K562 (cell line): ENCODE measurements around the gene PPP6R1. TPM values are rescaled to one million over a fixed set of nuclear protein-coding genes. Genes with fewer than 3 reads are reported as not detected.

ENCODE experiments used
- DNMT1 ChIP-seq: fragments of 450-650 bp; IDR thresholded peaks from 2 replicates; pipeline ENCODE4 v1.6.1; 2016; ENCODE audit warnings: antibody characterized with exemption, mild to moderate bottlenecking
- GATAD2B ChIP-seq: fragments of 450-650 bp; IDR thresholded peaks from 2 replicates; pipeline ENCODE4 v1.6.1; 2017; ENCODE audit warnings: mild to moderate bottlenecking, borderline replicate concordance
- HNRNPUL1 ChIP-seq: fragments of 200-400 bp; formaldehyde crosslinking; IDR thresholded peaks from 2 replicates; pipeline ENCODE4 v1.6.1; 2017; ENCODE audit warnings: low read length
- KAT2B ChIP-seq: IDR thresholded peaks from one replicate; pipeline ENCODE4 v1.6.1; 2012; ENCODE audit warnings: low read depth, mild to moderate bottlenecking, control low read depth, inconsistent platforms, low read length, moderate library complexity
- MCM7 ChIP-seq, 2 experiments: fragments of 450-650 bp; IDR thresholded peaks; 2 replicates each; pipeline ENCODE4 v1.6.1; 2016 to 2018
- MED1 ChIP-seq: sonication (generic); formaldehyde crosslinking; IDR thresholded peaks from 2 replicates; pipeline ENCODE4 v1.8.1; 2023; ENCODE audit warnings: missing genetic modification reagents, borderline replicate concordance
- MYC ChIP-seq, 2 experiments: fragments of 250-450 bp in 1 of 2; sonication (Bioruptor Pico) in 1 of 2; IDR thresholded peaks; 2 replicates each; pipeline versions ENCODE4 v1.5.1 to v1.6.1; 2012 to 2021; ENCODE audit warnings: low read depth in 2 of 2, borderline replicate concordance in 1 of 2, improper control_type of control experiment in 1 of 2, low read length in 1 of 2, mild to moderate bottlenecking in 1 of 2, moderate library complexity in 1 of 2
- TEAD4 ChIP-seq, 2 experiments: sonication (generic) in 1 of 2; formaldehyde crosslinking in 1 of 2; IDR thresholded peaks; 2 replicates each; pipeline versions ENCODE4 v1.6.1 to v1.8.0; 2012 to 2022; ENCODE audit warnings: borderline replicate concordance in 1 of 2, inconsistent platforms in 1 of 2, low read length in 1 of 2, mild to moderate bottlenecking in 1 of 2, missing genetic modification reagents in 1 of 2
- ZNF140 ChIP-seq: fragments of 250-450 bp; sonication (Bioruptor Pico); IDR thresholded peaks from 2 replicates; pipeline ENCODE4 v1.8.0; 2021; ENCODE audit warnings: moderate library complexity, mild to moderate bottlenecking, inconsistent platforms
- ZNF24 ChIP-seq: fragments of 450-650 bp; IDR thresholded peaks from 2 replicates; pipeline ENCODE4 v1.6.1; 2016
- ZNF445 ChIP-seq: fragments of 250-450 bp; sonication (Bioruptor Pico); IDR thresholded peaks from 2 replicates; pipeline ENCODE4 v1.4.0; 2020; ENCODE audit warnings: low read depth, mild to moderate bottlenecking, moderate library complexity
- polyA plus RNA-seq, 8 experiments: library from polyadenylated mRNA; depleted of rRNA in 4 of 8; stranded (reverse) in 5 of 8; unstranded in 3 of 8; fragments of >200 nt; fragmentation: Nextera tagmentation in 2 of 8; fragmentation: Illumina TruSeq in 1 of 8; extraction: Ambion mirVana in 2 of 8; extraction: Trizol in 1 of 8; gene quantifications; 2 replicates each; pipeline versions ENCODE4 v1.2.1 to v1.2.3, GENCODE V29; 2011 to 2014; ENCODE audit warnings: inconsistent platforms in 1 of 8, missing spikeins in 1 of 8
- total RNA-seq, 7 experiments: library from RNA; depleted of rRNA in 6 of 7; stranded (reverse); fragments of >200 nt in 6 of 7; fragmentation: Illumina TruSeq in 2 of 7; extraction: Trizol in 2 of 7; gene quantifications; 2 replicates each; pipeline versions ENCODE4 v1.2.1 to v1.2.3, GENCODE V29; 2011 to 2021; ENCODE audit warnings: low replicate concordance in 1 of 7
- TF ChIP-seq, protein P1 (sequence below): sonication (generic); formaldehyde crosslinking; IDR thresholded peaks from 2 replicates; pipeline ENCODE4 v1.8.1; 2023; ENCODE audit warnings: missing genetic modification reagents, mild to moderate bottlenecking, borderline replicate concordance
- TF ChIP-seq, protein P2 (sequence below): sonication (generic); formaldehyde crosslinking; IDR thresholded peaks from 2 replicates; pipeline ENCODE4 v1.5.0; 2020; ENCODE audit warnings: missing genetic modification reagents
- TF ChIP-seq, protein P3 (sequence below): sonication (generic); formaldehyde crosslinking; IDR thresholded peaks from 2 replicates; pipeline ENCODE4 v1.8.0; 2022; ENCODE audit warnings: missing genetic modification reagents, mild to moderate bottlenecking, moderate library complexity, borderline replicate concordance
- TF ChIP-seq, protein P4 (sequence below): fragments of 450-650 bp; IDR thresholded peaks from 2 replicates; pipeline ENCODE4 v1.7.1; 2018; ENCODE audit warnings: mild to moderate bottlenecking, low read depth; ENCODE audit not compliant: partially characterized antibody
- TF ChIP-seq, protein P5 (sequence below): sonication (generic); formaldehyde crosslinking; IDR thresholded peaks from 2 replicates; pipeline ENCODE4 v1.8.0; 2022; ENCODE audit warnings: mild to moderate bottlenecking, missing genetic modification reagents

Gene PPP6R1
- total and polyA plus RNA-seq, 9 of the 15 experiments (the other 6 are each of a cell fraction or from before 2014, with no cell fraction given), result 0.48 to 135 (median 37.2) TPM

DNA sequence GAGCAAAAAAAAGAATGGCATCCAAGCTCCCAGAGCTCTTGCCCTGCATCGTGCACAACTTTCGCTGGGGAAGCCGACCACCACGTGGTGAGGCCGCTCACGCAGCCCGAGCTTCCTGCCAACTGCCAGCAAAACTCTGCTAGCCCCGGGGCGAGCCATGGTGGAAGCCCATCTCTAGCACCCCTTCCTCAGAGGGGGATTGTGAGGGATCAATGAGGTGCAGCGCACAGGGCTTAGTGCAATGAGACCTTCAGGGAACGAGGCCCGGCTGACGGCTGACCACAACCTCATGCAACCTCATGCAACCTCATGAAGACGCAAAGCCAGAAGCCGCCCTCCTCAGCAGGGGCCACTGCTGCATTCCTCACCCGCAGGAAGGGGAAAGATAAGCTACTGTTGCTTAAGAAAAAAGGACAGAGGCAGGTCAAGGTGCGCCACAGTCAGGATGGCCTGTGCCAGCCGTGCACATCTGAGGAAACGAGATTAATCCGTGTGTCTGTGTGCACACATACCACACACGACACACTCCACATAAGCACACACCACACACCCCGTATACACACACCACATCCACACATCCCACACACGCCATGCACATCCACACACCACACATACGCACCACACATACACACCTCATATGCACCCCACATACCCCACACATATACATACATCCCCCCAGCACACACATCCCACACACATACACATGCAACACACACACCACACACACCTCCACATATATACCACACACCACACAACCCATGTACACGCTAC, 11.5 kb upstream of the PPP6R1 start (continued):
- TF ChIP-seq, protein P1, sequence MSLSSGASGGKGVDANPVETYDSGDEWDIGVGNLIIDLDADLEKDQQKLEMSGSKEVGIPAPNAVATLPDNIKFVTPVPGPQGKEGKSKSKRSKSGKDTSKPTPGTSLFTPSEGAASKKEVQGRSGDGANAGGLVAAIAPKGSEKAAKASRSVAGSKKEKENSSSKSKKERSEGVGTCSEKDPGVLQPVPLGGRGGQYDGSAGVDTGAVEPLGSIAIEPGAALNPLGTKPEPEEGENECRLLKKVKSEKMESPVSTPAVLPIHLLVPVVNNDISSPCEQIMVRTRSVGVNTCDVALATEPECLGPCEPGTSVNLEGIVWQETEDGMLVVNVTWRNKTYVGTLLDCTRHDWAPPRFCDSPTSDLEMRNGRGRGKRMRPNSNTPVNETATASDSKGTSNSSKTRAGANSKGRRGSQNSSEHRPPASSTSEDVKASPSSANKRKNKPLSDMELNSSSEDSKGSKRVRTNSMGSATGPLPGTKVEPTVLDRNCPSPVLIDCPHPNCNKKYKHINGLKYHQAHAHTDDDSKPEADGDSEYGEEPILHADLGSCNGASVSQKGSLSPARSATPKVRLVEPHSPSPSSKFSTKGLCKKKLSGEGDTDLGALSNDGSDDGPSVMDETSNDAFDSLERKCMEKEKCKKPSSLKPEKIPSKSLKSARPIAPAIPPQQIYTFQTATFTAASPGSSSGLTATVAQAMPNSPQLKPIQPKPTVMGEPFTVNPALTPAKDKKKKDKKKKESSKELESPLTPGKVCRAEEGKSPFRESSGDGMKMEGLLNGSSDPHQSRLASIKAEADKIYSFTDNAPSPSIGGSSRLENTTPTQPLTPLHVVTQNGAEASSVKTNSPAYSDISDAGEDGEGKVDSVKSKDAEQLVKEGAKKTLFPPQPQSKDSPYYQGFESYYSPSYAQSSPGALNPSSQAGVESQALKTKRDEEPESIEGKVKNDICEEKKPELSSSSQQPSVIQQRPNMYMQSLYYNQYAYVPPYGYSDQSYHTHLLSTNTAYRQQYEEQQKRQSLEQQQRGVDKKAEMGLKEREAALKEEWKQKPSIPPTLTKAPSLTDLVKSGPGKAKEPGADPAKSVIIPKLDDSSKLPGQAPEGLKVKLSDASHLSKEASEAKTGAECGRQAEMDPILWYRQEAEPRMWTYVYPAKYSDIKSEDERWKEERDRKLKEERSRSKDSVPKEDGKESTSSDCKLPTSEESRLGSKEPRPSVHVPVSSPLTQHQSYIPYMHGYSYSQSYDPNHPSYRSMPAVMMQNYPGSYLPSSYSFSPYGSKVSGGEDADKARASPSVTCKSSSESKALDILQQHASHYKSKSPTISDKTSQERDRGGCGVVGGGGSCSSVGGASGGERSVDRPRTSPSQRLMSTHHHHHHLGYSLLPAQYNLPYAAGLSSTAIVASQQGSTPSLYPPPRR (CRISPR knock-in tag), result 0 out of 2 replicates have a peak, but pooled peaks have one; percentile 37
- TF ChIP-seq, protein P2, sequence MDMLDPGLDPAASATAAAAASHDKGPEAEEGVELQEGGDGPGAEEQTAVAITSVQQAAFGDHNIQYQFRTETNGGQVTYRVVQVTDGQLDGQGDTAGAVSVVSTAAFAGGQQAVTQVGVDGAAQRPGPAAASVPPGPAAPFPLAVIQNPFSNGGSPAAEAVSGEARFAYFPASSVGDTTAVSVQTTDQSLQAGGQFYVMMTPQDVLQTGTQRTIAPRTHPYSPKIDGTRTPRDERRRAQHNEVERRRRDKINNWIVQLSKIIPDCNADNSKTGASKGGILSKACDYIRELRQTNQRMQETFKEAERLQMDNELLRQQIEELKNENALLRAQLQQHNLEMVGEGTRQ (CRISPR knock-in tag), result no peak
- TF ChIP-seq MCM7 (IDR thresholded peaks at IDR 0.05) (no peak), GATAD2B (no peak), ZNF445 (CRISPR knock-in tag) (no peak), ZNF140 (CRISPR knock-in tag) (no peak), KAT2B (no peak), HNRNPUL1 (no peak), DNMT1 (no peak), MED1 (CRISPR knock-in tag) (no peak), TEAD4 (IDR thresholded peaks at IDR 0.05; ENCODE audit: low read length) (peak; percentile 83), TEAD4 (CRISPR knock-in tag; IDR thresholded peaks at IDR 0.05; ENCODE audit: borderline replicate concordance) (peak; percentile 81; the same call in 1 of the 2 replicates), ZNF24 (no peak), MYC (IDR thresholded peaks at IDR 0.05; ENCODE audit: low read depth, low read length) (peak; percentile 74), MYC (CRISPR knock-in tag; IDR thresholded peaks at IDR 0.05; ENCODE audit: borderline replicate concordance, low read depth) (no peak)
- TF ChIP-seq, protein P3, sequence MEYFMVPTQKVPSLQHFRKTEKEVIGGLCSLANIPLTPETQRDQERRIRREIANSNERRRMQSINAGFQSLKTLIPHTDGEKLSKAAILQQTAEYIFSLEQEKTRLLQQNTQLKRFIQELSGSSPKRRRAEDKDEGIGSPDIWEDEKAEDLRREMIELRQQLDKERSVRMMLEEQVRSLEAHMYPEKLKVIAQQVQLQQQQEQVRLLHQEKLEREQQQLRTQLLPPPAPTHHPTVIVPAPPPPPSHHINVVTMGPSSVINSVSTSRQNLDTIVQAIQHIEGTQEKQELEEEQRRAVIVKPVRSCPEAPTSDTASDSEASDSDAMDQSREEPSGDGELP, result peak; percentile 70; the same call in 1 of the 2 replicates
- TF ChIP-seq, protein P4, sequence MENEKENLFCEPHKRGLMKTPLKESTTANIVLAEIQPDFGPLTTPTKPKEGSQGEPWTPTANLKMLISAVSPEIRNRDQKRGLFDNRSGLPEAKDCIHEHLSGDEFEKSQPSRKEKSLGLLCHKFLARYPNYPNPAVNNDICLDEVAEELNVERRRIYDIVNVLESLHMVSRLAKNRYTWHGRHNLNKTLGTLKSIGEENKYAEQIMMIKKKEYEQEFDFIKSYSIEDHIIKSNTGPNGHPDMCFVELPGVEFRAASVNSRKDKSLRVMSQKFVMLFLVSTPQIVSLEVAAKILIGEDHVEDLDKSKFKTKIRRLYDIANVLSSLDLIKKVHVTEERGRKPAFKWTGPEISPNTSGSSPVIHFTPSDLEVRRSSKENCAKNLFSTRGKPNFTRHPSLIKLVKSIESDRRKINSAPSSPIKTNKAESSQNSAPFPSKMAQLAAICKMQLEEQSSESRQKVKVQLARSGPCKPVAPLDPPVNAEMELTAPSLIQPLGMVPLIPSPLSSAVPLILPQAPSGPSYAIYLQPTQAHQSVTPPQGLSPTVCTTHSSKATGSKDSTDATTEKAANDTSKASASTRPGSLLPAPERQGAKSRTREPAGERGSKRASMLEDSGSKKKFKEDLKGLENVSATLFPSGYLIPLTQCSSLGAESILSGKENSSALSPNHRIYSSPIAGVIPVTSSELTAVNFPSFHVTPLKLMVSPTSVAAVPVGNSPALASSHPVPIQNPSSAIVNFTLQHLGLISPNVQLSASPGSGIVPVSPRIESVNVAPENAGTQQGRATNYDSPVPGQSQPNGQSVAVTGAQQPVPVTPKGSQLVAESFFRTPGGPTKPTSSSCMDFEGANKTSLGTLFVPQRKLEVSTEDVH, result no peak
- TF ChIP-seq, protein P5, sequence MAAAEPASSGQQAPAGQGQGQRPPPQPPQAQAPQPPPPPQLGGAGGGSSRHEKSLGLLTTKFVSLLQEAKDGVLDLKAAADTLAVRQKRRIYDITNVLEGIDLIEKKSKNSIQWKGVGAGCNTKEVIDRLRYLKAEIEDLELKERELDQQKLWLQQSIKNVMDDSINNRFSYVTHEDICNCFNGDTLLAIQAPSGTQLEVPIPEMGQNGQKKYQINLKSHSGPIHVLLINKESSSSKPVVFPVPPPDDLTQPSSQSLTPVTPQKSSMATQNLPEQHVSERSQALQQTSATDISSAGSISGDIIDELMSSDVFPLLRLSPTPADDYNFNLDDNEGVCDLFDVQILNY, result no peak
